Heart left ventricle (tissue), 16 donors: ENCODE measurements around the gene SLC28A3. TPM values are rescaled to one million over a fixed set of nuclear protein-coding genes. Genes with fewer than 3 reads are reported as not detected.

Source experiments
- ATAC-seq, 4 donors: fragments of 200-7000 bp; cut with Tn5 transposase; one replicate each; pipeline ENCODE4 v1.9.1; 2020 to 2022; ENCODE audit warnings: moderate library complexity in 4 of 4, mild to moderate bottlenecking in 3 of 4, moderate number of reproducible peaks in 1 of 4
- DNase-seq, 5 donors: peaks; one replicate each; pipeline ENCODE4 v3.0.0-alpha.2; 2020
- H3K27ac ChIP-seq, 12 donors: fragments of 200-600 bp; sonication (generic) in 4 of 12; one replicate each; pipeline versions ENCODE4 v1.5.0 to v1.8.0; 2016 to 2022; ENCODE audit warnings: mild to moderate bottlenecking in 2 of 12
- H3K27me3 ChIP-seq, 9 donors: fragments of 200-600 bp; sonication (generic) in 2 of 9; one replicate each; pipeline versions ENCODE4 v1.5.1 to v1.8.0; 2016 to 2022; ENCODE audit warnings: mild to moderate bottlenecking in 3 of 9
- H3K36me3 ChIP-seq, 9 donors: fragments of 200-600 bp; sonication (generic) in 2 of 9; one replicate each; pipeline versions ENCODE4 v1.5.0 to v1.8.0; 2018 to 2022; ENCODE audit warnings: mild to moderate bottlenecking in 2 of 9
- H3K4me1 ChIP-seq, 12 donors: fragments of 200-600 bp; sonication (generic) in 4 of 12; one replicate each; pipeline versions ENCODE4 v1.5.0 to v1.8.0; 2016 to 2022; ENCODE audit warnings: mild to moderate bottlenecking in 3 of 12
- H3K4me3 ChIP-seq, 12 donors: fragments of 200-600 bp; sonication (generic) in 4 of 12; one replicate each; pipeline versions ENCODE4 v1.5.0 to v1.8.0; 2017 to 2022; ENCODE audit warnings: mild to moderate bottlenecking in 9 of 12, moderate library complexity in 4 of 12
- H3K9me3 ChIP-seq, 12 donors: fragments of 200-600 bp; sonication (generic) in 4 of 12; one replicate each; pipeline versions ENCODE4 v1.5.0 to v1.8.0; 2016 to 2022; ENCODE audit warnings: mild to moderate bottlenecking in 1 of 12
- CTCF ChIP-seq, 12 donors: fragments of 200-600 bp; sonication (generic) in 4 of 12; IDR thresholded peaks; one replicate each; pipeline versions ENCODE4 v1.5.0 to v1.8.0; 2018 to 2022; ENCODE audit warnings: antibody characterized with exemption in 12 of 12, mild to moderate bottlenecking in 5 of 12
- POLR2A ChIP-seq, 2 donors: fragments of 450-650 bp; IDR thresholded peaks; one replicate each; pipeline ENCODE4 v1.6.1; 2017; ENCODE audit warnings: antibody characterized with exemption in 2 of 2, mild to moderate bottlenecking in 2 of 2, moderate library complexity in 2 of 2
- WGBS, 4 donors: extraction: QIAGEN DNeasy Blood & Tissue Kit in 2 of 4; methylation state at CpG; one replicate each; pipeline versions ENCODE4 v1.1.5 to v1.1.7; 2013 to 2018; 5-methylcytosine and 5-hydroxymethylcytosine counted together
- intact Hi-C, 10 donors: fragments of 100-400 bp; cut with DNase I; formaldehyde crosslinking; loops; one replicate each; pipeline versions ENCODE4 v1.11.1 to v1.14.2; 2022
- polyA plus RNA-seq, 2 donors: library from polyadenylated mRNA; stranded (reverse); fragments of 200-250 nt; gene quantifications; one replicate each; pipeline ENCODE4 v1.2.3, GENCODE V29; 2013
- total RNA-seq, 9 donors: library from RNA; depleted of rRNA in 2 of 9; stranded (reverse); fragments of >200 nt in 2 of 9; fragmentation: NEBNext Ultra II Directional in 3 of 9; extraction: Animal tissue kit (Norgen Biotek cat#: 25700) in 3 of 9; gene quantifications; one replicate each; pipeline versions ENCODE4 v1.1.0 to v1.2.4, GENCODE V29; 2016 to 2023
- donor health status: ischemic (EF 13 %, LVEDD 7.1; RV severe dilation, severe dysfunction).
- donor health status: healthy with polysubstance abuse.
- donor health status: DM: no; HTN: yes; CAD: no.
- donor health status: DM: no; HTN: no; CAD: no.
- donor health status: ischemic (EF 25% LVEDD 6.9; RV normal size, moderate dysfunction).
- donor health status: ischemic (EF 25% LVEDD 5.7; RV mildly dilated, moderate dysfunction).
- donor health status: healthy.
- donor health status: DM: yes; HTN: yes; CAD: no.
- donor health status: ischemic (EF 35%, LVEDD 5.7; RV mildly dilated, moderate dysfunction).
- donor health status: nonischemic (EF 11% LVEDD 7.7; RV severe dilation, severe dysfunction).
- donor health status: DM: yes; HTN: yes; CAD: no.
- donor health status: PGD.
- donor health status: ischemic (EF 29% LVEDD 5.4; RV normal size, mild dysfunction).
- donor health status: nonischemic (EF 23%, LVEDD 6.1; RV moderate dilation, normal function).

The SLC28A3 gene
- total and polyA plus RNA-seq, 11 donors = 0.04 to 5.7 (median 0.19) TPM; not detected in 1

- no peak for TF ChIP-seq CTCF (IDR thresholded peaks at IDR 0.05)
- no peak for TF ChIP-seq POLR2A (IDR thresholded peaks at IDR 0.05)
- intact Hi-C loops = no loop called here
- no peaks in the 10 kb centered on the region for H3K36me3 ChIP-seq
- H3K4me3 ChIP-seq = no peak overlapping the region
- DNase-seq (no peak), ATAC-seq (no peak)
- H3K27me3 ChIP-seq = no peaks in the 10 kb centered on the region
- 89 to 95% (median 91%) methylated on average over 4 of the region's 4 CpGs for WGBS, 4 donors
- peak overlapping the region in 1 of 12 donors; percentile 81 for H3K27ac ChIP-seq
- H3K9me3 ChIP-seq = no peaks in the 10 kb centered on the region
- peaks cover 0 to 47% (median 0%) of the 10 kb centered on the region in 12 donors for H3K4me1 ChIP-seq
Measured at GRCh38 chr9:84297162-84297821, 43.3 kb downstream of the SLC28A3 start.

GRCh38 chr9:84296146-84296843 lies 44.3 kb downstream of the SLC28A3 start:
- TF ChIP-seq POLR2A (IDR thresholded peaks at IDR 0.05) (no peak), CTCF (IDR thresholded peaks at IDR 0.05) (no peak)
- H3K36me3 ChIP-seq = no peaks in the 10 kb centered on the region
- intact Hi-C loops = no loop called here
- H3K9me3 ChIP-seq = no peaks in the 10 kb centered on the region
- no peak overlapping the region for H3K4me3 ChIP-seq
- peaks cover 0 to 37% (median 0%) of the 10 kb centered on the region in 12 donors for H3K4me1 ChIP-seq
- DNase-seq (no peak), ATAC-seq (no peak)
- 80 to 83% (median 81%) methylated on average over 7 of the region's 7 CpGs for WGBS, 4 donors
- H3K27ac ChIP-seq = peak overlapping the region in 1 of 12 donors; percentile 81
- H3K27me3 ChIP-seq = no peaks in the 10 kb centered on the region

GRCh38 chr9:84294241-84294950 lies 46.2 kb downstream of the SLC28A3 start:
- ATAC-seq (no peak), DNase-seq (no peak)
- H3K4me3 ChIP-seq = no peak overlapping the region
- no peak overlapping the region for H3K27ac ChIP-seq
- H3K27me3 ChIP-seq = no peaks in the 10 kb centered on the region
- no peaks in the 10 kb centered on the region for H3K36me3 ChIP-seq
- TF ChIP-seq POLR2A (IDR thresholded peaks at IDR 0.05) = no peak
- TF ChIP-seq CTCF (IDR thresholded peaks at IDR 0.05) = no peak
- H3K9me3 ChIP-seq = no peaks in the 10 kb centered on the region
- intact Hi-C loops = no loop called here
- WGBS, 4 donors = 88 to 91% (median 89%) methylated on average over 5 of the region's 5 CpGs
- H3K4me1 ChIP-seq = peaks cover 0 to 37% (median 0%) of the 10 kb centered on the region in 12 donors
